ENCODE data around the gene ATG9B. TPM values are rescaled to one million over a fixed set of nuclear protein-coding genes. Genes with fewer than 3 reads are reported as not detected.

Gene ATG9B
- total and polyA plus RNA-seq, 9 of the 15 experiments (the other 6 are each of a cell fraction or from before 2014, with no cell fraction given) = 0.29 to 8.0 (median 2.1) TPM

- Histone ChIP-seq H2AFZ (ENCODE audit: low read depth, low read length) (no peak overlapping the region), H3K36me3 (ENCODE audit: control insufficient read depth, insufficient read depth, low read length) (no peaks in the 10 kb centered on the region), H3K4me3 (no peak overlapping the region), H3K9ac (ENCODE audit: insufficient read depth in 1 of 2, low read depth in 2 of 2, low read length in 2 of 2) (no peak overlapping the region), H3K4me1 (replicated peaks in 1 of 2; ENCODE audit: control insufficient read depth in 2 of 2, insufficient read depth in 2 of 2, low read length in 2 of 2) (peaks cover 39 to 69% of the 10 kb centered on the region in 2 experiments), H3K4me2 (ENCODE audit: insufficient read depth, low read length) (no peak overlapping the region), H4K20me1 (replicated peaks; ENCODE audit: control insufficient read depth, insufficient read depth, low read length) (peaks cover 5% of the 10 kb centered on the region; the same call in 1 of the 2 replicates), H3K9me1 (ENCODE audit: control insufficient read depth, insufficient read depth, low read length) (no peaks in the 10 kb centered on the region), H3K27me3 (ENCODE audit: control insufficient read depth in 2 of 2, insufficient read depth in 2 of 2, low read length in 2 of 2) (no peaks in the 10 kb centered on the region), H3K27ac (ENCODE audit: extremely low read depth, low read depth, low read length) (no peak overlapping the region), H3K9me3 (replicated peaks; ENCODE audit: control insufficient read depth, insufficient read depth, low read depth, low read length) (no peaks in the 10 kb centered on the region), H3K79me2 (ENCODE audit: control insufficient read depth, insufficient read depth, low read length) (no peaks in the 10 kb centered on the region)
- ChIA-PET CTCF (ENCODE audit: low intra/inter-chr PET ratio) (no interaction called here), POLR2A (interaction anchor here (1.5 kb wide), 1 partner anchor 11 kb away, joined by 3 read pairs; no protein-coding TSS in a partner anchor)
- in situ Hi-C loops (cut with MboI) (no loop called here), intact Hi-C loops (cut with micrococcal nuclease) (loop anchor here (10.0 kb wide), 1 partner anchor 684 kb away; no protein-coding TSS in a partner anchor)
- 82% methylated on average over 12 of the region's 12 CpGs for WGBS (ENCODE audit: insufficient coverage, low coverage, missing lambda C conversion rate)
- FAIRE-seq (no peak), DNase-seq (ENCODE audit: extremely low read depth in 1 of 4, low spot score in 3 of 4) (no peak), ATAC-seq (no peak)
- no TSS peak for BruUV-seq (replicated peaks)
- no peak for TF ChIP-seq TBL1XR1 (IDR thresholded peaks at IDR 0.05; ENCODE audit: low read length in 2 of 2)
- no peak for TF ChIP-seq TBP (optimal IDR thresholded peaks at IDR 0.05; ENCODE audit: low read depth, low read length)
- no peak for TF ChIP-seq KLF1 (tag; IDR thresholded peaks at IDR 0.05)
- no peak for TF ChIP-seq ZNF655 (CRISPR knock-in tag; IDR thresholded peaks at IDR 0.05)
- TF ChIP-seq AFF4 (CRISPR knock-in tag; IDR thresholded peaks at IDR 0.05) = no peak
- TF ChIP-seq MGA (IDR thresholded peaks at IDR 0.05) = no peak
Observed at GRCh38 chr7:150999001-150999400, 25.3 kb downstream of the ATG9B start.
